Fibroblast of skin of scalp (primary cell): ENCODE measurements around the gene ACACA.
"Not testable (repeated sequence)": the region's sequence is repeated elsewhere in the genome, so short reads cannot be mapped to it uniquely, and the experiment has no call there.

Experiments used
- DNase-seq: peaks from one replicate; pipeline ENCODE4 v3.0.0-alpha.2; 2013

Gene ACACA

GRCh38 chr17:37092701-37093100 lies 313.9 kb downstream of the ACACA start:
- DNase-seq = no peak

DNA sequence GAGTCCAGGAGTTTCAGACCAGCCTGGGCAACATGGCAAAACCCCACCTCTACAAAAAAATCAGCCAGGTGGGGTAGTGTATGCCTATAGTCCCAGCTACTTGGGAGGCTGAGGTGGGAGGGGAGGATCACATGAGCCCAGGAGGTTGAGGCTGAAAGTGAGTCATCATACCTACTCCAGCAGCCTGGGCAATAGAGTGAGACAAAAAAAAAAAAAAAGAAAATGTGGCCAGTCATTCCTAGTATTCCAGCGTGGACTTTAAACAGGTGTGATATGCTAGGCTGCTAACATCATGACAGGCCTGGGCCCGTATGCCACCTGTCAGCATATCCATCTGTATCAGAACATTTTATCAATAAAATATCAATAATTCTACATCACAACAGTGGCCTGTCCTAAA lies 314.6 kb downstream of the ACACA start:
- DNase-seq = no peak

DNA sequence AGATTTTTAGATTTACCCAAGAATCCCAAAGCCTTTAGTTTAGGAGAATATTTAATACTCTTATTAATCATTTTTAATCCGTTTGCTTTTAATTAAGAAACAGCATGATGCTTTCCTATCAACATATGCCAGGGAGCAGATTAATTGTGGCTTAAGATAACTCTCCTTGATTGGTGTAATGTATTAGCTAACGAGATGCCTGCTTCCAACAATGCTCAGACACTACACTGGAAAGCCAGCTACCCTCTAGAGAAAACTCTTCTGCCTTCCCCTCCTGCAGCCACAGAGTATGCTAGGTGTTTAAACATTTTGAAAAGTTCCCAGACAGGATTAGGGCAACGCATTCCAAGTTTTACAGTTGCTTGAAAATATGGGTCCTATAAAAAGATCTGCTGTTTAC lies 315.7 kb downstream of the ACACA start:
- DNase-seq = no peak

DNA sequence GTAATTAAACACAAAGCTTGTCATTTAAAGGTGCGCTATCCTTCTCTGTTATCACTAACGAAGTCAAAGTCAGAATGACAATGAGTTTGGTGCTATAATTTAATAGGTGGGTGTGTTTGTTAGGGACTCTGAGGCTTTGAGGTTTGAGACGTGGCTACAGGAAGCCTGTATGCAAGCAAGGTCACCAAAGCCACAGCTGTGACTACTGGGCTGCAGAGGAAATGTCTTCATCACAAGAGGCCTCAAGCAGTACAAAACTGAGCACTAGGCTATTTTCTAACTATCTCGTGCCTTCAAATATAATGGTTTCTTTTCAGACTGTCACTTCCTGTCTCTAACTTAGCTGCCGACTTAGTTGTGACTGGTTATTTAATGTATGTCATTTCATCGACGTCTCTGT lies 316.7 kb downstream of the ACACA start:
- no peak for DNase-seq

GRCh38 chr17:37088913-37089312 lies 317.7 kb downstream of the ACACA start:
- DNase-seq = no peak

DNA sequence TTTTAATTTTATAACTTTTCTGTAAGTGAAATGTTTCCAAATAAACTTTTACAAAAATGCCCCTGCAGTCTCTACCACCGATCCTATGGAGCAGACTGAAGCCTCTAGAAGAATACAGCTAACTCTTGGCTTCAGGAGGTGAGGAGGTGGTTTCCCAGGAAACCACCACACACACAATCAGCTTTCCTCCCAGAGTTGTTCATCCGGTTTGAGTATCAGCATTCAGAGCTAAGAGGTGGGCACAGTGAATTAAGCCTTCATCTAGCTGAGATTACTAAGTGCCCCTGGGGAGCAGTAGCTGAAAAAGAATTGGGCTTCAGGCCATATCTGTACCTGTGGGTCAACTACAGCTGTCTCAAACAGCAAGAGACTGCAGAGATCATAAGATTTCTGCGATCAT lies 318.2 kb downstream of the ACACA start:
- no peak for DNase-seq

- no peak for DNase-seq
Measured at GRCh38 chr17:37087683-37088082, 319.0 kb downstream of the ACACA start.

GRCh38 chr17:37086948-37087347 lies 319.7 kb downstream of the ACACA start:
- DNase-seq = no peak

- DNase-seq = no peak
Measured at GRCh38 chr17:37086334-37086733, 320.3 kb downstream of the ACACA start.

- no peak for DNase-seq
Measured at GRCh38 chr17:37084372-37084771, 322.3 kb downstream of the ACACA start.

- DNase-seq = no peak
Measured at GRCh38 chr17:37083456-37083855, 323.2 kb downstream of the ACACA start.

DNA sequence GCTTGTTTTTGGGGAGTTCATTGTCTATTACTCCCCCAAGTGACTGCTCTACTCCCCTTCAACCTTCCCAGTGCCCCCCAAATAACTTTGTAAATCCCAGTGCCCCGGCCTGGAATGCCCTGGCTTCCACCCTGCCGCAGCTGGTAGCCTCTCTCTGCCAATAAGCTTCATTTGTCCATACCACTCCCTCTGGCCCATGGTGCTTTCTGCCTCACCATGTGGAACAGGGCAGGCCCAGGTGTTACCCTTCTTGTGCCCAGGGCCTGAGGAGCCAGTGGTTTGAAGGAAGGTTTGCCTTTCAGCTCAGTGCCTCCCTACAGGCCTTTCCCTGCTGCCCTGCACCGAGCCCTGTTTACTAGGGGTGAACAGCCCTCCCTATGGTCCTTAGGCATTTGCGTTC lies 323.7 kb downstream of the ACACA start:
- no peak for DNase-seq

DNA sequence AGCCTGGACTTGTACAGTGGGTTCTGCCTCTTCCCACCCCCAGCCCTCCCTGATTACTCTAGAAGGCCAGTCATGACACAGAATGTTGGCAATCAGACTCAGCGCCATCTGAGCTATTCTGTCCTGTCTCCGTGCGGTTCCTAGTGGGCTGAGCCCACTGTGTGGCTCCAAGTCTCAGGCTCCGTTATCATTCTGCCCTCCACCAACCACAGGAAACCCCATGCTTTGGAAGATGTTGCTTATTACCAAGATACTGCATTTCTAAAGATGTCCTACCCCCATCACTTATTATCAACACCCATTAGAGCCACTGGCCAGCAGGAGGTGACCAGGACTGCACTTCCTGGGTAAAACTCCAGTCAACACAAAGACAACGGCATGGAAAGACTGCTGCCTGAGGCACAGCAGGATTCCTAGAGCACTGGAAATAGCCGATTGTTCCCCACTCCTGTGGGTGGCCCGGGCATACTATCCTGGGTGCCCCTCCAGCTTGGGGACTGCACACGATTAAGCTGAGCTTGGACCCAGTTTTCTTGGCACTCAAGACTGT lies 324.2 kb downstream of the ACACA start:
- DNase-seq = no peak

GRCh38 chr17:37081287-37081686 lies 325.3 kb downstream of the ACACA start:
- DNase-seq = no peak

- peak; percentile 19 for DNase-seq
Measured at GRCh38 chr17:37079735-37080134, 326.9 kb downstream of the ACACA start.

DNA sequence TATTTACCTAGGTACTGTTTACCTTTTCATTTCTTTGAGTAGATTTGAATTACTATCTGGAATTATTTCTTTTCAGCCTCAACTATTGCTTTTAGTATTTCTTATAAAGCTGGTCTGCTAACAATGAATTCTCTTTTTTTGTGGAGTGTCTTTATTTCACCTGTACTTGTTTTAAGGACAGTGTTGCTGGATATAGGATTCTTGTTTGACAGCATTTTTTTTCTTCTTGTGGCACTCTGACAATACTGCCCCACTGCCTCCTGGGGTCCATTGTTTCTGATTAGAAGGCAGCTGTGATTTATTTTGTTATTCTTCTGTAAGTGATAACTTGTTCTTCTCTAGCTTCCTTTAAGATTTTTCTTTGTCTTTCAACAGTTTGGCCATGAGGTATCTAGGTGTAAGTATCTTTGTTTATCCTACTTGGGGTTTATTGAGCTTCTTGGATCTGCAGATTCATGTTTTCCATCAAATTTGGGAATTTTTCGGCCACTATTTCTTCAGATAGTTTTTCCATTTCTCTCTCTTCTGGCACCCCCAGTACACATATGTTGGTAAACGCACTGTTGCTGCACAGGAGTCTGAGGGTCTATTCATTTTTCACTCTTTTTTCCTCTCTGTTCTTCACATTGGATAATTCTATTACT lies 327.4 kb downstream of the ACACA start:
- no peak for DNase-seq

- DNase-seq = not testable (repeated sequence)
Measured at GRCh38 chr17:37073464-37073863, 333.2 kb downstream of the ACACA start.

DNA sequence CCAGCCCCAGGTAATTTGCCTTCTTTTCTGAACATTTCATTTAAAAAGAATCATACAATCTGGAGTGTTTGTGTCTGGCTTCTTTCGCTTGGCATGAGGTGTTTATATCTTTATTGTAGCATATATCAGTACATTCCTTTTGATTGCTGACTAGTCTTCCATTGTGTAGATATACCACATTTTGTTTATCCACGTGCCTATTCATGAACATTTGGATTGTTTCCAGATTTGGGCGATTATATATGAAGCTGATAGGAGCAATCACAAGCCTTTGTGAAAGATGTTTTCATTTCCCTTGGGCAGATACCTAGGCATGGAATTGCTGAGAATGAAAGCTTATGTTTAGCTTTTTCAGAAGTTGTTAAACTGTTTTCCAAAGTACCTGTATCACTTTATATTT lies 337.5 kb downstream of the ACACA start:
- DNase-seq = no peak

DNA sequence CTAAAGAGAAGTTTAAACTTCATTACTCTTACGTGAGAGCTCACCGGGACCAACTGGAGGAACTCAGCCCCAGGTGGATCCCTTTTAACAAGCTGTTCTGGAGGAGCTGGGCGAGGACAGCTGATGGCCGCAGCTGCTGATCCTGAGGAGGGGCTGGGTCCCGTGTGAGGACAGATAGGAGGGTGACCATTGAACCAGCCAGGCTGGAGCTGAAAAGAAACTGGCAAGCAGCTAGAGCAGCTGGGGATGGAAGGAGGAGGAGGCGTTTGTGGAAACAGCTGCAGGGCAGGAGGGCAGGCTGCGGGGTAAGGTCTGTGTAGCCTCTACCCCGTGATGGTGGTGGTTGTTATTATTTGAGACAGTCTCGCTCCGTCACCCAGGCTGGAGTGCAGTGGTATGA lies 338.4 kb downstream of the ACACA start:
- DNase-seq = no peak

DNA sequence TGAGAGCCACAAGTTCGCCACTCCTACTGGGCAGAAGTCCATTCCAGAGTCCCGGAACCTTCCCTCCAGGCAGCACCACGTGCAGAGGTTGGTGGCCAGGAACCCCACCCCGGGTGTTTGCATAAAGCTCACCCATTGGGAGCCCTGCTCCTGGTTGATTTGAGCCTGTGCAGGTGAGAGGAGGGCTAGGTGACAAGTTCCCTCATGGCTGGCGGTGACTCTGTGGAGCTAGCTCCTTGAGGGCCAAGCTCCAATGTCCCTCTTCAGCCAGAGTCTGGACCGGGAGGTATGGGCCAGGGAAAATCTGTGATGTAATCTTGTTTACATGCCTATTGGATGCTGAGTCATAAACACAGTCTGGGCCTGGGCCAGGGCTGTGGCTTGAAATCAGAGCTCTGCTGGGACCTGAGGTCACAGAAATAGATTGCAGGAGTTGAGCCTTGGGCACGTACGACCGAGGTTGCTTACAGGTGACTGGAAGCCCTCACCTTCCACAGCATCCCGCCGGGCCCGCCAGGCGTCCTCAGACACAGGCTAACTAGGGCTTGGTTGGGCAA lies 339.0 kb downstream of the ACACA start:
- DNase-seq = peak; percentile 39

DNA sequence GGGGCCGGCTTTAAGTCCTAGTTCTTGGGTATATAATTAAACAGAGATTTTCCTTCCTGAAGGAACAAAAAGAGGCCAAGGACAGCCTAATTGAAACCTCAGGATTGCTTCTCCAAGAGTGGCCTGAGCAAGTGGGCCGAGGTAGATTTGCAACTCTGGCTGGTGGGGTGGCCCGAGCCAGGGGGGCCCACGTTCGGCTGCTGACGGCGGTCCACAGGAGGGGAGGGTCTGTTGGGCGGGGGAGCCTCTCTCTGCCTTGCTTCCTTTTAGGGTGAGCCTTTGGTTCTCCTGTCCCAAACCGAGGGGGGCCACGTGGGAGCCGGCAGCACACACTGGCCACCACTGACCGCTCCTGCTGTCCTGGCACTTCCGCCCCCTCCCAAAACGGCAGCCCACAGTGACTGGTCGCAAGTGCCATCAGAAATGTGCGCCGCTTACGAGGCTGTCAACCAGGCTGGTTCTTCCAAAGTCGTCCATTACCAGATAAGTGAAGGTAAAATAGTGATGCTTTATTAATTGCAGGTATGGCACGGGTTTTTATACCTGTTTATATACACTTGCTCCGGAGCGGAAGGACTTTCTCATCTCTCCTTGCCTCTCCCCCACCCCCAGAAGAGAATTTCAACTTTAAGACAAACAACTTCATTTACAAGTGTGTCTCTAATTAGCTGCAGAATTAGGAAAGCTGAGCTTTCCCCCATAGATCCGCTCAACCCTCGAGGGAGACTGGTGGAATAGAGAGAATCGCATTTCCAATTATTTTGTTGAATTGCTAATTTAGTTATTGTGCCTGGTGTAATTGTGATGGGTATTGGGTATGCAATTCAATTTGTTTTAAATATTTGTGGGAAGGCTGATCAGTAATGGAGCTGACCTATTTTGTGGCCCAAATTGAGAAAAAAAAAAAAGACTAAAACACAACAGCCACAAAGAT lies 340.0 kb downstream of the ACACA start:
- no peak for DNase-seq

DNA sequence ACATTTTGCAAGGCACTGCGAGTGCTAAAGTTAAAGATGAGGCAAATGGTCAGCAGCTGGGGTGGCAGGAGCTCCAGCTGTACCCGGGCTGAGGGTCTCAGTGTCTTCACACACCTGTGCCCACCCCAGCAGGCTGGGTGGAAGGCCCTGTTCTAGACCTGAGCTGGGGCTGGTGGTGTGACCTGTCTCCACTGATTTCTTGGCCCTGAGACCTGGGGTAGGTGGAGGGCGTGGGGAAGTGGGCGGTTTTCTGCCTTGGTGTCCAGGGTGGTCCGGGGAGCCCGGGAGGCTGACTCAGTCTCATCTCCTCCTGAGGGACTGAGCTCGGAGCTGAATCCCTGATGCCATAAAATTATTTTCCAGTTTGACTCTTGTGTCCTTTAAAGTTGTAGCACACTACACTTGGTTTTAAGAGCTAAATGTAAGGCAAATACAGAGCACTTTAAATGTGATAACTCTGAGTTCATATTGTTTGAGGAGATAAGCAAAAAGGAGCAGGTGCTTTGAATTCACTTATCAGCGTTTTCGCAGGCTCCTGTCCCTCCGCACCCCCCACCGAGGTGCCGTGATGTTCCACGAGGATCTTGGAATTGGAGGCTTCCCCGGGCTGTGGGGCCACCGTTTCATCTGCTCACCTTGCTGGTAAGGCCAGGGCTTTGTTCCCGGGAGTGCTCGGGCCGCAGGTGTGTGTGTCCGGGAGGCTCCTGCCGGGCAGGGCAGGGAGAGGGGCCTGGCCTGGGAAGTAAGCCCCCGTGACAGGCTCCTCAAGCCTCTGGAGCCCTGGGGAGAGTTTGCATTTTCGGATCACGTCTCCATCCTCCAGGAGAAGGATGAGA lies 340.9 kb downstream of the ACACA start:
- no peak for DNase-seq

DNA sequence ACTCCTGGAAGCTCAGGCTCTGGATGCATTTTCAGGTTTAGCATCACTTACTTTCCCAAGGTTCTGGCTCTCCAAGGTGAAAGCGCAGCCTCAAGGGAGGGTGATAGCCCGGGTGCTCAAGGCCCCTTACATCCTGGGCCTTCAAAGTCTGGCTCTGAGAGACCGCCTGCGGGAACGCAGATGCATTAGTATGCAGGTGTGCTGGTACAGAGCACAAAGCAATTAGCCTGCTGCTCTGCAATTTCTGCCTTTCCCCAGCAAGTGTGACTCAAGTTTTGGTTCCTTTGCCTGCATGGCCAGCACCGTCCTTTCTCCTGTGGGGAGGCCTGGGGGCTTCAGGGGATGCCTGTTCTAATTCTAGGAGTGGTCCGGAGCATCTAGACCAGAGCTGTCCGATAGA lies 341.7 kb downstream of the ACACA start:
- DNase-seq = no peak
